Left lung (tissue), 10 donors: ENCODE measurements around the gene MVK. TPM values are rescaled to one million over a fixed set of nuclear protein-coding genes. Genes with fewer than 3 reads are reported as not detected.

ENCODE experiments used
- ATAC-seq: fragments of 200-7000 bp; cut with Tn5 transposase; one replicate; pipeline ENCODE4 v1.9.1; 2020; ENCODE audit warnings: moderate library complexity
- DNase-seq, 4 donors: peaks; one replicate each; pipeline ENCODE4 v3.0.0-alpha.2; 2013 to 2020
- H3K27ac ChIP-seq, 2 donors: fragments of 200-600 bp; sonication (generic) in 1 of 2; one replicate each; pipeline versions ENCODE4 v1.5.0 to v1.8.0; 2020 to 2021
- H3K27me3 ChIP-seq, 2 donors: fragments of 200-600 bp; sonication (generic) in 1 of 2; one replicate each; pipeline versions ENCODE4 v1.5.0 to v1.8.0; 2020 to 2021
- H3K36me3 ChIP-seq, 2 donors: fragments of 200-600 bp; sonication (generic) in 1 of 2; one replicate each; pipeline versions ENCODE4 v1.5.0 to v1.8.0; 2020 to 2021
- H3K4me1 ChIP-seq, 2 donors: fragments of 200-600 bp; one replicate each; pipeline ENCODE4 v1.8.0; 2021
- H3K4me3 ChIP-seq, 2 donors: fragments of 200-600 bp; sonication (generic) in 1 of 2; one replicate each; pipeline versions ENCODE4 v1.5.0 to v1.8.0; 2020 to 2021; ENCODE audit warnings: mild to moderate bottlenecking in 1 of 2
- H3K9me3 ChIP-seq, 2 donors: fragments of 200-600 bp; sonication (generic) in 1 of 2; one replicate each; pipeline versions ENCODE4 v1.5.0 to v1.8.0; 2020 to 2021
- intact Hi-C, 2 donors: fragments of 100-400 bp; cut with DNase I; formaldehyde crosslinking; loops; one replicate each; pipeline versions ENCODE4 v1.11.2 to v1.14.2; 2022
- polyA plus RNA-seq, 6 donors: library from polyadenylated mRNA; unstranded; fragments of 120-200 nt; gene quantifications; one replicate each; pipeline ENCODE4 v1.2.1, GENCODE V29; 2013; ENCODE audit not compliant: insufficient read length in 6 of 6
- total RNA-seq, 2 donors: library from RNA; stranded (reverse); fragmentation: NEBNext Ultra II Directional; extraction: Animal tissue kit (Norgen Biotek cat#: 25700); gene quantifications; one replicate each; pipeline ENCODE4 v1.2.1, GENCODE V29; 2021
- TF ChIP-seq, protein P1 (sequence below), 2 donors: fragments of 200-600 bp; sonication (generic) in 1 of 2; IDR thresholded peaks; one replicate each; pipeline versions ENCODE4 v1.5.0 to v1.8.0; 2021; ENCODE audit warnings: antibody characterized with exemption in 2 of 2
- donor health status: DM: no; HTN: yes; CAD: no.
- donor health status: DM: no; HTN: no; CAD: no.

Gene MVK
- total and polyA plus RNA-seq, 8 donors = 11.1 to 46.1 (median 16.3) TPM

GRCh38 chr12:109625749-109626377 is 52.3 kb downstream of the MVK start:
- intact Hi-C loops = no loop called here
- Histone ChIP-seq H3K9me3 (no peaks in the 10 kb centered on the region), H3K27me3 (peaks cover 0 to 80% of the 10 kb centered on the region in 2 donors), H3K4me1 (no peaks in the 10 kb centered on the region), H3K4me3 (no peak overlapping the region), H3K36me3 (no peaks in the 10 kb centered on the region), H3K27ac (no peak overlapping the region)
- DNase-seq (no peak), ATAC-seq (no peak)
- TF ChIP-seq, protein P1, sequence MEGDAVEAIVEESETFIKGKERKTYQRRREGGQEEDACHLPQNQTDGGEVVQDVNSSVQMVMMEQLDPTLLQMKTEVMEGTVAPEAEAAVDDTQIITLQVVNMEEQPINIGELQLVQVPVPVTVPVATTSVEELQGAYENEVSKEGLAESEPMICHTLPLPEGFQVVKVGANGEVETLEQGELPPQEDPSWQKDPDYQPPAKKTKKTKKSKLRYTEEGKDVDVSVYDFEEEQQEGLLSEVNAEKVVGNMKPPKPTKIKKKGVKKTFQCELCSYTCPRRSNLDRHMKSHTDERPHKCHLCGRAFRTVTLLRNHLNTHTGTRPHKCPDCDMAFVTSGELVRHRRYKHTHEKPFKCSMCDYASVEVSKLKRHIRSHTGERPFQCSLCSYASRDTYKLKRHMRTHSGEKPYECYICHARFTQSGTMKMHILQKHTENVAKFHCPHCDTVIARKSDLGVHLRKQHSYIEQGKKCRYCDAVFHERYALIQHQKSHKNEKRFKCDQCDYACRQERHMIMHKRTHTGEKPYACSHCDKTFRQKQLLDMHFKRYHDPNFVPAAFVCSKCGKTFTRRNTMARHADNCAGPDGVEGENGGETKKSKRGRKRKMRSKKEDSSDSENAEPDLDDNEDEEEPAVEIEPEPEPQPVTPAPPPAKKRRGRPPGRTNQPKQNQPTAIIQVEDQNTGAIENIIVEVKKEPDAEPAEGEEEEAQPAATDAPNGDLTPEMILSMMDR (IDR thresholded peaks at IDR 0.05) = no peak

DNA sequence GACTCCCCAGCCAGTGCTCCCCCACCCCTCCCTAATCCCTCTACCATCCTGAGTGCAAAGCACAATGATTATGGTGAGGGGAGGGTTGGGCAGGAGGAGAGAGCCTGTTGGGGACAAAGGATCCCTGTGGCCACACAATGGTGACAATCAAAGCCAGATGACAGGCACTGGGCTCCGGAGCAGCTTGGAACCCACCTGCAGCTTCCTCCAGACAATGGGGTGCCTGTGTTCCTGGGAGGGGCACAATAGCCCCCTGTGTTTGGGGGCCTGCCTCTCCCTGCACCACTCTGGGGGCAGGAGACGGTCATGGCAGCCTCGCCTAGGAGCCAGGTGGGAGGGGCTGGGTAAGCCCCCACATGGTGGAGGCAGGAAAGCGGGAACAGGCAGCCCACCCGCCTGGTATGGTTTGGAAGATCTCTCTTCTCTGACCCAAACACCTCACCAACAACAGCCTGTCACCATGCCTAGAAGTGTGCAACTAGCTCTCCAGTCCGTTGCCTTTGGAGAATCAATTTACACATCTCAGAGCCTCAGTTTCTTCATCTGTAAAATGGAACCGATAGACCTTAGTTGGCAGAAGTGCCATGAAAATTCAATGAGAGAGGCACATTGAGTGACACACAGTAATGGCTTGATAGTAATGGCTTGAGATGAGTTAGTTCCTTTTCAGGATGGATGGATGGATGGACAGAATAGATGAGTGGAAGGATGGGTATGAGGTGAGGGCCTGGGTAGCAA is 53.0 kb downstream of the MVK start:
- no peak for DNase-seq
- TF ChIP-seq, protein P1 (IDR thresholded peaks at IDR 0.05) = no peak
- ATAC-seq = no peak
- peaks cover 0 to 84% of the 10 kb centered on the region in 2 donors for H3K27me3 ChIP-seq
- H3K36me3 ChIP-seq = no peaks in the 10 kb centered on the region
- intact Hi-C loops = no loop called here
- no peaks in the 10 kb centered on the region for H3K9me3 ChIP-seq
- H3K4me1 ChIP-seq = no peaks in the 10 kb centered on the region
- H3K4me3 ChIP-seq = no peak overlapping the region
- no peak overlapping the region for H3K27ac ChIP-seq

DNA sequence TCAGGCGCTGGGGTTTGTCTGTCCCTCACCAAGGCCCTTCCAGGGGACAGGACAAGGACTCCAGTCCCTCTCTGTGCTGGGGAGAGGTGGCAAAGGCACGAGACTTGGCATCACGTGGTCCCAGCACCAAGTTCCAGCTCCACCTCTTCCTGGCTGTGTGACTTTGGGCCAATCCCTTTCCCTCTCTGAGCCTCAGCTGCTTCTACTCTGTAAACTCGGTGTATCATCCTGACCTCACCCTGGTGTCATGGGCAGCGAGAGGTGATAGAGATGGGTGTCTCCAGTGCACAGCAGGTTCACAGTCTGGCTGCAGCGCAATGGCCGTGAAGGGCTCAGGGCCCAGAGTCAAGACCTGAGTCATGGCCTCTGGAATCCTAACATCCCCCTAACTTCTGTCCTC is 54.0 kb downstream of the MVK start:
- no peak overlapping the region for H3K4me3 ChIP-seq
- no peak overlapping the region for H3K27ac ChIP-seq
- H3K27me3 ChIP-seq = peaks cover 0 to 84% of the 10 kb centered on the region in 2 donors
- TF ChIP-seq, protein P1 (IDR thresholded peaks at IDR 0.05) = no peak
- no peaks in the 10 kb centered on the region for H3K36me3 ChIP-seq
- no peaks in the 10 kb centered on the region for H3K4me1 ChIP-seq
- DNase-seq (no peak), ATAC-seq (no peak)
- H3K9me3 ChIP-seq = no peaks in the 10 kb centered on the region
- intact Hi-C loops = no loop called here

DNA sequence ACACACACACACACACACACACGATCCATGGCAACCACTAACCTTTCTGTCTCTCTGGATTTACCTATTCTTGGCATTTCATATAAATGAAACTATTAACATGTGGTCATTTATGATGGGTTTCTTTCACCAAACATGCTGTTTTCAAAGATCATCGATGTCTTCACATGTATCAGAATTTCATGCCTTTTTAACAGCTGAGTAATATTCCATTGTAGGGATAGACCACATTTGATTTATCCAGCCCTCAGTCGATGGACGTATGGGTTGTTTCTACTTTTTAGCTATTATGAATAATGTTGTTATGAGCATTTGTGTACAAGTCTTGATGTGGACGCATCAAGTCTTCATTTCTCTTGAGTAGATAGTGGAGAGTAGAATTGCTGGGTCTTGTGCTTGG is 56.5 kb downstream of the MVK start:
- H3K27me3 ChIP-seq = peaks cover 0 to 67% of the 10 kb centered on the region in 2 donors

GRCh38 chr12:109630815-109631214 is 57.2 kb downstream of the MVK start:
- ATAC-seq (no peak), DNase-seq (no peak)
- Histone ChIP-seq H3K27me3 (peaks cover 0 to 61% of the 10 kb centered on the region in 2 donors), H3K9me3 (no peaks in the 10 kb centered on the region), H3K27ac (no peak overlapping the region), H3K4me3 (no peak overlapping the region), H3K36me3 (no peaks in the 10 kb centered on the region), H3K4me1 (no peaks in the 10 kb centered on the region)
- TF ChIP-seq, protein P1 (IDR thresholded peaks at IDR 0.05) = no peak
- intact Hi-C loops = no loop called here

More for the DNA sequence above, 56.5 kb downstream of the MVK start:
- ATAC-seq (no peak), DNase-seq (no peak)
- Histone ChIP-seq H3K9me3 (no peaks in the 10 kb centered on the region), H3K36me3 (no peaks in the 10 kb centered on the region), H3K4me1 (no peaks in the 10 kb centered on the region), H3K27ac (no peak overlapping the region), H3K4me3 (no peak overlapping the region)
- intact Hi-C loops = no loop called here
- TF ChIP-seq, protein P1 (IDR thresholded peaks at IDR 0.05) = no peak
